Stimulated activated effector memory CD8-positive, alpha-beta T cell treated with anti-CD3 and anti-CD28 coated beads, Interleukin-12 subunit alpha, Interleukin-12 subunit beta, amount 100 ng/mL, for 72 hours (primary cell): ENCODE results near the gene SLC17A9.
A peak's percentile ranks its signal among the peaks of the same experiment; 100 is the strongest.
"Not testable (repeated sequence)": the region's sequence is repeated elsewhere in the genome, so short reads cannot be mapped to it uniquely, and the experiment has no call there.

Experiments used
- ATAC-seq: fragments of 150-1000 bp; cut with Tn5 transposase; 2 replicates; pipeline ENCODE4 v1.10.0; 2021
- DNase-seq, 2 donors: peaks; one replicate each; pipeline ENCODE4 v3.0.0; 2021 to 2022; ENCODE audit warnings: low spot score in 2 of 2
- H3K27ac Mint-ChIP-seq: one replicate; pipeline ENCODE4 v1.8.0; 2022; ENCODE audit warnings: mild to moderate bottlenecking, mixed read lengths
- H3K36me3 Mint-ChIP-seq: one replicate; pipeline ENCODE4 v1.8.0; 2022; ENCODE audit warnings: mild to moderate bottlenecking, mixed read lengths
- H3K4me1 Mint-ChIP-seq: one replicate; pipeline ENCODE4 v1.8.0; 2022; ENCODE audit warnings: mixed read lengths
- H3K4me3 Mint-ChIP-seq: one replicate; pipeline ENCODE4 v1.8.0; 2022; ENCODE audit warnings: mild to moderate bottlenecking, mixed read lengths
- H3K9me3 Mint-ChIP-seq: one replicate; pipeline ENCODE4 v1.8.0; 2022; ENCODE audit warnings: mixed read lengths

SLC17A9 gene

GRCh38 chr20:62955519-62956386 is 3.2 kb downstream of the SLC17A9 start:
- Mint-ChIP-seq H3K4me3 (no peak overlapping the region), H3K9me3 (no peaks in the 10 kb centered on the region), H3K4me1 (peaks cover 19% of the 10 kb centered on the region), H3K36me3 (peaks cover 16% of the 10 kb centered on the region), H3K27ac (no peak overlapping the region)
- no peak for ATAC-seq
- no peak for DNase-seq

- ATAC-seq, result no peak
- no peak overlapping the region for H3K27ac Mint-ChIP-seq
- H3K4me3 Mint-ChIP-seq, result no peak overlapping the region
Measured at GRCh38 chr20:62956387-62957135, 4.1 kb downstream of the SLC17A9 start.

GRCh38 chr20:62957136-62958117 is 4.9 kb downstream of the SLC17A9 start:
- Mint-ChIP-seq H3K4me1 (peaks cover 14% of the 10 kb centered on the region), H3K36me3 (peaks cover 16% of the 10 kb centered on the region), H3K27ac (no peak overlapping the region), H3K9me3 (no peaks in the 10 kb centered on the region), H3K4me3 (no peak overlapping the region)
- DNase-seq, result no peak
- no peak for ATAC-seq

More at GRCh38 chr20:62956387-62957135, 4.1 kb downstream of the SLC17A9 start:
- H3K36me3 Mint-ChIP-seq, result peaks cover 16% of the 10 kb centered on the region
- no peak for DNase-seq
- no peaks in the 10 kb centered on the region for H3K9me3 Mint-ChIP-seq
- peaks cover 19% of the 10 kb centered on the region for H3K4me1 Mint-ChIP-seq

- no peak overlapping the region for H3K4me3 Mint-ChIP-seq
- DNase-seq, result no peak
- H3K9me3 Mint-ChIP-seq, result no peaks in the 10 kb centered on the region
- peaks cover 13% of the 10 kb centered on the region for H3K4me1 Mint-ChIP-seq
- ATAC-seq, result no peak
- H3K27ac Mint-ChIP-seq, result no peak overlapping the region
- H3K36me3 Mint-ChIP-seq, result peaks cover 16% of the 10 kb centered on the region
Measured at GRCh38 chr20:62958388-62959100, 6.0 kb downstream of the SLC17A9 start.

GRCh38 chr20:62959101-62959971 is 6.8 kb downstream of the SLC17A9 start:
- Mint-ChIP-seq H3K27ac (no peak overlapping the region), H3K4me3 (no peak overlapping the region)
- no peak for ATAC-seq

GRCh38 chr20:62959998-62960436 is 7.5 kb downstream of the SLC17A9 start:
- Mint-ChIP-seq H3K4me1 (no peaks in the 10 kb centered on the region), H3K36me3 (peaks cover 4% of the 10 kb centered on the region), H3K4me3 (no peak overlapping the region), H3K27ac (peak overlapping the region; percentile 68), H3K9me3 (no peaks in the 10 kb centered on the region)
- DNase-seq (no peak), ATAC-seq (no peak)

More at GRCh38 chr20:62959101-62959971, 6.8 kb downstream of the SLC17A9 start:
- Mint-ChIP-seq H3K36me3 (peaks cover 10% of the 10 kb centered on the region), H3K9me3 (no peaks in the 10 kb centered on the region), H3K4me1 (peaks cover 5% of the 10 kb centered on the region)
- no peak for DNase-seq

GRCh38 chr20:62960446-62961309 is 8.2 kb downstream of the SLC17A9 start:
- H3K9me3 Mint-ChIP-seq, H3K4me3 Mint-ChIP-seq, H3K36me3 Mint-ChIP-seq, H3K4me1 Mint-ChIP-seq, ATAC-seq, DNase-seq: not testable (repeated sequence)
- H3K27ac Mint-ChIP-seq, result peak overlapping the region; percentile 68

GRCh38 chr20:62961310-62961783 is 8.8 kb downstream of the SLC17A9 start:
- no peak overlapping the region for H3K4me3 Mint-ChIP-seq
- peaks cover 4% of the 10 kb centered on the region for H3K36me3 Mint-ChIP-seq
- no peaks in the 10 kb centered on the region for H3K9me3 Mint-ChIP-seq
- DNase-seq (no peak), ATAC-seq (no peak)
- H3K4me1 Mint-ChIP-seq, result peaks cover 4% of the 10 kb centered on the region
- no peak overlapping the region for H3K27ac Mint-ChIP-seq

- ATAC-seq, result no peak
- peaks cover 4% of the 10 kb centered on the region for H3K36me3 Mint-ChIP-seq
- no peak overlapping the region for H3K27ac Mint-ChIP-seq
- peaks cover 4% of the 10 kb centered on the region for H3K4me1 Mint-ChIP-seq
- no peaks in the 10 kb centered on the region for H3K9me3 Mint-ChIP-seq
- no peak for DNase-seq
- H3K4me3 Mint-ChIP-seq, result no peak overlapping the region
Measured at GRCh38 chr20:62961799-62962198, 9.3 kb downstream of the SLC17A9 start.

GRCh38 chr20:62962221-62962879 is 9.8 kb downstream of the SLC17A9 start:
- no peak for ATAC-seq
- H3K27ac Mint-ChIP-seq, result no peak overlapping the region
- no peak for DNase-seq
- no peak overlapping the region for H3K4me3 Mint-ChIP-seq
- peaks cover 4% of the 10 kb centered on the region for H3K4me1 Mint-ChIP-seq
- no peaks in the 10 kb centered on the region for H3K9me3 Mint-ChIP-seq
- peaks cover 4% of the 10 kb centered on the region for H3K36me3 Mint-ChIP-seq

GRCh38 chr20:62962891-62963613 is 10.5 kb downstream of the SLC17A9 start:
- ATAC-seq (no peak), DNase-seq (no peak)
- H3K4me3 Mint-ChIP-seq, result no peak overlapping the region
- no peaks in the 10 kb centered on the region for H3K9me3 Mint-ChIP-seq
- peaks cover 4% of the 10 kb centered on the region for H3K4me1 Mint-ChIP-seq
- H3K36me3 Mint-ChIP-seq, result peaks cover 4% of the 10 kb centered on the region
- H3K27ac Mint-ChIP-seq, result no peak overlapping the region
